HG03457 (cell line): Measurements from ENCODE around the gene EXD1.
"Not testable (repeated sequence)": the region's sequence is repeated elsewhere in the genome, so short reads cannot be mapped to it uniquely, and the experiment has no call there.

Experiments
- ATAC-seq: cut with Tn5 transposase; IDR thresholded peaks from one replicate; pipeline ENCODE4 v1.9.1; 2021; ENCODE audit warnings: moderate number of reproducible peaks; ENCODE audit not compliant: unreplicated experiment

EXD1 gene, protein sequence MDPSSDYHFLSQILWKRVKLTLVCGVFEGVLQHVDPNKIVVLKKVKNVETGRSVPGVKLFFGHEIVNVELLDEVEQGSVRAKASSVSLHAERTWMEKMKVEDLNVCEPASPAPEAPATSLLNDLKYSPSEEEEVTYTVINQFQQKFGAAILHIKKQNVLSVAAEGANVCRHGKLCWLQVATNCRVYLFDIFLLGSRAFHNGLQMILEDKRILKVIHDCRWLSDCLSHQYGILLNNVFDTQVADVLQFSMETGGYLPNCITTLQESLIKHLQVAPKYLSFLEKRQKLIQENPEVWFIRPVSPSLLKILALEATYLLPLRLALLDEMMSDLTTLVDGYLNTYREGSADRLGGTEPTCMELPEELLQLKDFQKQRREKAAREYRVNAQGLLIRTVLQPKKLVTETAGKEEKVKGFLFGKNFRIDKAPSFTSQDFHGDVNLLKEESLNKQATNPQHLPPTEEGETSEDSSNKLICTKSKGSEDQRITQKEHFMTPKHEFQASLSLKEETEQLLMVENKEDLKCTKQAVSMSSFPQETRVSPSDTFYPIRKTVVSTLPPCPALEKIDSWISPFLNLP

DNA sequence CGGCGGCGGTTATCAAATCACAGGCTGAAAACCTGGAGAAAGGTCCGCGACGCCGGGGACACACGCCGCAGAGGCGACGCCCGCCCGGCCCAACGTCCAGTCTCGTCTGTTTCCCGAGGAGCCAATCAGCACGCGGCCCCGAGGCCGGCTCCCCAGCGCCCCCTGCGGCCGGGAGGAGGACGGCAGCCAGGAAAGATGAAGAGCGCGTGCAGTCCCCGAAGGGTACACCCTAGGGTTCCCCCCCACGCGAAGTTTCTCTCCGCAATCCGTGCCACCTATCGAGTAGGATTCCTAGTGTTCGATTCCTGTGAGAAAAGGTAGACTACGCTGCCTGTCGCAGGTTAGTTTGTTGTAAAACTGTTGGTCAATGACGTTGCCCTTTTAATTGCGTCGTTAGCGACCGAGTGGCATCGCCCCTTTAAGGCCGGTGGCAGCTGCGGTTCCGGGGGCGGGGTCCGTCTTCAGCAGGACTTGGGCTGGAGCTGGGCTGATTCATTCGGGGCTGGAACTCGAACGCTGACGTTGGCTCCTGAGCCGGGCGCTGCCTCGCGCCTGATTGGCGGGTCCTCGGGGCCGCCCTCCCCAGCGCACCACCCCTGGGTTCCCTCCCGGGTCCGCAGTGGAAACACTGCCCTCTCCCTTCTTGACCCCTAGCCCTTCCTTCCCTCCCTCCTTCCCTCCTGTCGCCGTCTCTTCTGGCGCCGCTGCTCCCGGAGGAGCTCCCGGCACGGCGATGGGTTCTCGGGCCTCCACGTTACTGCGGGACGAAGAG lies at the start of gene EXD1, which contains the start of gene CHP1:
EXD1 (minus strand) TSS at position 108 of the 772 bp plus-strand sequence. CDS start 4,182 bp downstream, outside the sequence.
CHP1 (plus strand) TSS at position 619 of the 772 bp plus-strand sequence; CDS start at position 734, 115 bp downstream.
- peak; percentile 89 for ATAC-seq

DNA sequence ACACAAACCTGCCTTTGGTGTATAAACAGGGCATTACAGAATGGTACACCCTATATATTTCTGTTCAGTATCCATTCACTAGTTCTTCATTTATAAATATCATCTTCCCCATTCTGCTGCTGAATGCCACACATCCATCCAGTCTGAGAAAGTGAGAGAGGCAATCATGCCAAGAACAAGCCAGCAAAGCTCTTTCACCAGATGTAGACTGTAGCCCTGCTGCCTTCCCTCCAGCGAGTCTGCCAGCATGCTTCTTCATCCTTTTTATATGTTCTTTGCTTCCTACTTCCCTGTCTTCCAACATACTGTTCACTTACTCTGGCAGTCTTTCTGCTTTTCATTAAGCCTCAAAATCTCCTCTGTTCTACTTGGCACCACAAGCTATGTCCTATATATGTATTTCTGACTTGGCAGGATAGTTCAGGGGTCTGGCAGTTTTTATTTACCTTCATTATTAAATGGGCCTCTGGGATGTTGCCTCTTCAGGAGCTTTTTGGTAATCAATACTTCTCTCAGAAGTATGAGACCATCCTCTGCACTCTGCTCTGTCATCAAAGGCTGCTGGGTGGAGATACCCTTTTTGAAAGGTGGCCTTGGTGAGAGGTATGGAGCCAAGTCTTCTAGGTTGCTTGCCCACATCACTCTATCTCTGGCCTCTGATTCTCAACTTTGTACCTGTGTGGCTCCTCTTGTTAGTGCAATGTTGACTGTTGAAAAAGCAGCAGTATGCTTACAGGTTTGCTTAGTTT lies 49.2 kb upstream of the EXD1 start:
- ATAC-seq: no peak

DNA sequence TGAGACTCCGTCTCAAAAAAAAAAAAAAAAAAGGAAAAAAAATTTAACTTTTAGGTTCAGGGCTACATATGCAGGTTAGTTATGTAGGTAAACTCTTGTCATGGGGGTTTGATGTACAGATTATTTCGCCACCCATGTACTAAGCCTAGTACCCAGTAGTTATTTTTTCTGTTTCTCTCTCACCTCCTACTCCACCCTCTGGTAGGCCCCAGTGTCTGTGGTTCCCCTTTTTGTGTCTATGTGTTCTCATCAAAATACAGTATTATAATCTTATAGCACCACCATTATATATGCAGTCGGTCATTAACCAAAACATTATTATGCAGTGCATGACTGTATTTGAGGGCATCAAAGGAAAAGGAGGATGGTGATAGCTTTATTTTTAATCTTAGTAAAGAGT lies 47.8 kb upstream of the EXD1 start:
- no peak for ATAC-seq

DNA sequence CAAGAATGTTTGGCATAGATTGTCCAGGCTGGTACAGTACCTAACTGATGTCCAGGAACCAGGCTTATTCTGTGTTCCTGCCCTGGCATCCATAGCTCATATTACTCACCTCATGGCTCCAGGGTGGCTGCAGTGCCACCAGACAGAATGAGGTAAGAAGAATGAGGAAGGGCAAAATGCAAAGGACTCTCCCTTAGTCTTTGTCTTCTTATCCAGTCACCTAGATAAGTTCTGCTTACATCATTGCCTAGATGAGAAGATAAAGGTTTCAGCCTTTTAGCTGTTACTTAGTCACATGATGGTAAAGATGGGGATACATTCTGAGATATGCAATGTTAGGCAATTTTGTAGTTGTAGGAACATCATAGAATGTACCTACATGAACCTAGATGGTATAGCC lies 46.3 kb upstream of the EXD1 start:
- no peak for ATAC-seq

DNA sequence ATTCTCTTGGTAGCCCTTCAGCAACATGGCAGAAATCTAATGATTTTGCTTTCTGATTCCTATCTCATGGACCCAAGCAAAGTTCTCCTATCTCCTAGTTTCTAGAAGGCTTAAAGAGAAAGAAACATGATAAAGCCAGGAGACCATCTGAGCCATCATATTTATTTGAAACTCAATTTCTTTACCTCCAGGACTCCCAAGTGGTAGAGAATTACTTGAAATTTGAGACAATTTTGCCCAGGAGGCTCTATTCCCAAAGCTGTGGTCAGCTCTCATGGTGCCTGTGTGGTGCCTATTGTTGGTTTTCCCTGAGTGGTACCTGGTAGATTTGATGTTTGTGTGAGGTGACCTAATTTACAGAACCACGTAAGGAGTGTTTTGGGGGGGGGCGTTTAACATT lies 39.3 kb upstream of the EXD1 start:
- ATAC-seq: no peak

DNA sequence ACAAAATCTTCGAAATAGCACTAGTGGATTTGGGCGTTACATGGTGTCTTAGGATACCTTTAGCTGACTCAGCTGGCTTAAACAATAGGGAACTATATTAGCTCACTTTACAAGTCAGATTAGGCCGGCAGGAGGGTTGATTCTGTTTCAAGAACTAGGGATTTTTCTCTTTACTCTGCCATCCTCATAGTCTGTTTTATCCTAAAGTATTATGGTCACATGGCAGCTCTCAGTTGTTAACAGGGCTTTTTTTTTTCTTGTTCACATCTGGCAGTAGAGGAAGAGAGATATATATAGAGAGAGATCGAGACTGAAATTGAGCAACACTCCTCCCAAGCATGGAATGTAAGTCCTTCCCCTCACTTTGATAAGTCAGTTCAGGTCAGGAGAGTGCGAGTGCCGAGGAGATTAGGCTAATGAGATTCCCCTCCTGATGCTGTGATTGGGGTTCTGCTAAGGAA lies 33.4 kb upstream of the EXD1 start:
- no peak for ATAC-seq

DNA sequence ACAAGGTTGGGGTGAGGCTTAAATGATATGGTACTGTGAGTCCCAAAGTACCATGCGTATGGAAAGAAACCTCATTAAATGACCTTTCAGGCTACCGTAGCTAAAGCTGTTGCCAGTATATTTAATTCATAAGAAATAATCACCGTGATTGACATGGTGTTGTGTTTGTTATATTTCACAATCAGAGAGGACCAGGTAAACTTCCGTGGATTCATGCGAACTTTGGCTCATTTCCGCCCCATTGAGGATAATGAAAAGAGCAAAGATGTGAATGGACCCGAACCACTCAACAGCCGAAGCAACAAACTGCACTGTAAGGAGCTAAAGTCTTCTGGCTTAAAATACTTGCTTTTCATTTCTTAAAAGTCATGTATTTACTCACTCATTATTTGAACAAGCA lies 32.0 kb upstream of the EXD1 start:
- ATAC-seq: no peak

DNA sequence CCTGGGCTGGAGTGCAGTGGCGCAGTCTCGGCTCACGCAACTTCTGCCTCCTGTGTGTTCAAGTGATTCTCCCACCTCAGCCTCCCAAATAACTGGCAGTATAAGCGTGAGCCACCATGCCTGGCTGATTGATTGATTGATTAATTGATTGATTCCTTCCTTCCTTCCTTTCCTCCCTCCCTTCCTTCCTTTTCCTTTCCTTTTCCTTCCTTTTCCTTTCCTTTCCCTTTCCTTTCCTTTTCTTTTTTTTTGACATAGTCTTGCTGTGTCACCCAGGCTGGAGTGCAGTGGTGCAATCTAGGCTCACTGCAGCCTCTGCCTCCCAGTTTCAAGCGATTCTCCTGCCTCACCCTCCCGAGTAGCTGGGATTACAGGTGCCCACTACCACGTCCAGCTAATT lies 30.4 kb upstream of the EXD1 start:
- not testable (repeated sequence) for ATAC-seq

DNA sequence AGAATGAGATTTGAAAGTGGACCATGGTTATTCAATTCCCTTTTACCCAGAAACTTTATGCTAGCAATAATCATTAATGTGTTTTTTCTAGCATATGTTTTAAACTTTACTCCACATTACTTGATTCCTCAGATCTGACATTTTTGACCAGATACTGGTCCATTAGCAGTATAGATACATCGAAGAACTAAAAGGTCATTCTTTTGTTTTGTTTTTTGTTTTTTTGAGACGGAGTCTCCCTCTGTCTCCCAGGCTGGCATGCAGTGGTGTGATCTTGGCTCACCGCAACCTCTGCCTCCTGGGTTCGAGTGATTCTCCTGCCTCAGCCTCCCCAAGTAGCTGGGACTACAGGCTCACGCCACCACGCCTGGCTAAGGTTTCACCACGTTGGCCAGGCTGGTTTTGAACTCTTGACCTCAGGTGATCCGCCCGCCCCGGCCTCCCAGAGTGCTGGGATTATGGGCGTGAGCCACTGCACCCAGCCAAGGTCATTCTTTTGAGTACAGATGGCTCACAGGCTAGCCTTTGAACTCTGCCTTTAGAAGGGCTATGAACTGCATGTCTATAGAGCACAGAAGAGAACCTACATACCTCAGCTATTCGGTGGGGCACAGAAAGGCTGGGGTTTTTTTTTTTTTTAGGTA lies 29.1 kb upstream of the EXD1 start:
- no peak for ATAC-seq

DNA sequence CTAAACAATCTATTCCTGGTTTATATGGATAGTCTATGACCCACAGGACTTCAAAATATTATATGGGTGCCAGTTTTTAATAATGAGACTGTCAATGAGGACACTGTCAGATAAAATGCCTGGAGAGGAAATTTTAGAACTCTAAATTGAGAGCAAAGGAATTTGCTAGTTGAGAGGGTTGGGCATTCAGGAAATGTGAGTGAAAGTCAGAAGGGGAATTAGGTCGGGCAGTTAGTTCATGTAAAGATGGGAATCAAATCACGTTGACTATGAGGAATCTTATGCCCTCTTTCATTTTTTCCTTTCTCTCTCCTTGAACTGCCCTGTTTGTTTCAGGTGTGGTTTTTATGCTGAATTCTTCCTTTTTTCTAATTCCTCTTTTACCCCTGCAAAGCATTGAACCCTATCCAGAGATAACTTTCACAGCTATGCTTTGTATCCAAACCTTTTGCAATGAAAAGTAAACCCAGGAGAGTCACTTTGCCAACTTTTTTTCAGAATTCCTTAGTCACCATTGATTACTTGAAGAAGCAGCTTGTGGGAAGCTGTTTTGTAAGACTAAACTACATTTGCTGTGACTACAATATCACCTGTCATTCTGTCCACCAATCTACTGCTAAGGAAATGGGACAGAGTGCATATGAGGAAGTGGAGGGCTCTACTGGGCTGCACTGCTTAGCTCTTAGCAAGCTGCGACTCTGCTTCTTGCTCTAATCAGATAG lies 28.4 kb upstream of the EXD1 start:
- ATAC-seq: no peak

DNA sequence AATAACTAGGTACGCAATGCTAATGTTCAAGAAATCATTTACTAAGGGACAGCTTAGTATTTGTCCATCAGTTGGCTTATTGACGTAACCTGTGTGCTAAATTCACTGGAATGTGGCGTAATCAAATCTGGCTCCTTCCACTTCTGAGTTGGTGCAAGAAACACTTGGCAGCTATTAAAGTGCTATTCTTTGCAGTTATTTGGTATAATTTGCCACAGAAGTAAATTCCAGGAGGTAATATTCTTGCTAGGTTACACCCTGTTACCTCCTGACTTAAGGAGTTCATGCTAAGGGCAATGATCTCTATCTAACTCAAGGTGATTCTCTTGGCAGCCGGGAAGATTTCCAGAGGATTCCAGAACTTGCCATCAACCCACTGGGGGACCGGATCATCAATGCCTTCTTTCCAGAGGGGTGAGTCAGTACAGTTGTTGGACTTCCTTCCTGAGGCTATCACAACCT lies 26.1 kb upstream of the EXD1 start:
- ATAC-seq: no peak

DNA sequence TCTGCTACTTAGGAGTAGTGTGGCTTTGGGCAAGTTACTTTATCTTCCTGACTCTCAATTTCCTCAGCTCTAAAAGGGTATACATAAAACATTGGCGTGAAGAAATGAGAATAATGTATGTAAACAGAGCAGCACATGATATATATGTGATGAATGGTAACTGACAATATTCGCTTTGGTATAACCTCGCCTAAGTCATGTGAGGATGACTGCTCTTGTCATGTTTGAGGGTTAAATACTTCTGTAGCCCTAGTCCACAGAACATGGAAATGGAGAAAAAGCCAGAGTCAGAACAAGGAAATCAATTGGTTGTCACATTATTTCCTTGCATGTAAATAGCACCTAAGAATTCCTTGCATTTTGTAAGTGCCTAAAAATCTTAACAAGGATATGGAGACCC lies 25.5 kb upstream of the EXD1 start:
- no peak for ATAC-seq

DNA sequence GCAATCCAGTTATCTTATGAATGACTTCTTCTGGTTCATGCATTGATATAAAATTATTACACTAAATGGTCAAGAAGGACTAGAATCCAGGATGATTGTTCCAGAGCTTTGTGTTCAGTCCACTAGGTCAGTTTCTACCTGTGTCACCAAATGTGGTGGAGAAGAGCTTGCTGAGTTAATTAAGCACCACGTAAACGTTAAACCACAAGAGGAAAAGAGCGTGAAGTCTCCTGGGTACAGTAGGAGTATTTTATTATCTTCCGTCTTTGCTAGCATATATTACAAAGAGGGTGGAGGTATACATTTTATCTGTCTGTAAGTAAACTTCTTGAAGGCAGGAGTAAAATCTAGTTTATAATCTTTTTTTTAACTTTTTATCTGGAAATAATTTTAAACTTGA lies 24.0 kb upstream of the EXD1 start:
- ATAC-seq: no peak

DNA sequence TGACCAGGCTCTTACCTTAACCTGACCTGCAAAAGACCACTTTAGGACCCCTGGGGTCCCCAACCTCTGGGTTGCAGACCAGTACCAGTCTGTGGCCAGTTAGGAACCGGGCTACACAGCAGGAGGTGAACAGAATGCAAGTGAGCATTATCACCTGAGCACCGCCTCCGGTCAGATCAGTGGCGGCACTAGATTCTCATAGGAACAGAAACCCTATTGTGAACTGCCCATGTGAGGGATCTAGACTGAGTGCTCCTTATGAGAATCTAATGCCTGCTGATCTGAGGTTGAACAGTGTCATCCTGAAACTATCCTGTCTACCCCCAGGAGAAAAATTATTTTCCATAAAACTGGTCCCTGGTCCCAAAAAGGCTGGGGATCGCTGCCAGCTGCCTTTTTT lies 20.9 kb upstream of the EXD1 start:
- ATAC-seq: no peak

DNA sequence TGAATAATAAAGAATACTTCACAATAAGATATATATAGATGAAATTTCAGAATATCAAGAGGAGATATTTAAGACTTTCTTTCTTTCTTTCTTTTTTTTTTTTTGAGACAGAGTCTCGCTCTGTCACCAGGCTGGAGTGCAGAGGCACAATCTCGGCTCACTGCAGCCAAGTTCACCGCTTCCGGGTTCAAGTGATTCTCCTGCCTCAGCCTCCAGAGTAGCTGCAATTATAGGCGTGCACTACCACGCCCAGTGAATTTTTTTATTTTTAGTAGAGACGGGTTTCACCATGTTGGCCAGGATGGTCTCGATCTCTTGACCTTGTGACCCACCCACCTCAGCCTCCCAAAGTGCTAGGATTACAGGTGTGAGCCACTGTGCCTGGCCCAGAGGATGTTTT lies 20.2 kb upstream of the EXD1 start:
- ATAC-seq: not testable (repeated sequence)

DNA sequence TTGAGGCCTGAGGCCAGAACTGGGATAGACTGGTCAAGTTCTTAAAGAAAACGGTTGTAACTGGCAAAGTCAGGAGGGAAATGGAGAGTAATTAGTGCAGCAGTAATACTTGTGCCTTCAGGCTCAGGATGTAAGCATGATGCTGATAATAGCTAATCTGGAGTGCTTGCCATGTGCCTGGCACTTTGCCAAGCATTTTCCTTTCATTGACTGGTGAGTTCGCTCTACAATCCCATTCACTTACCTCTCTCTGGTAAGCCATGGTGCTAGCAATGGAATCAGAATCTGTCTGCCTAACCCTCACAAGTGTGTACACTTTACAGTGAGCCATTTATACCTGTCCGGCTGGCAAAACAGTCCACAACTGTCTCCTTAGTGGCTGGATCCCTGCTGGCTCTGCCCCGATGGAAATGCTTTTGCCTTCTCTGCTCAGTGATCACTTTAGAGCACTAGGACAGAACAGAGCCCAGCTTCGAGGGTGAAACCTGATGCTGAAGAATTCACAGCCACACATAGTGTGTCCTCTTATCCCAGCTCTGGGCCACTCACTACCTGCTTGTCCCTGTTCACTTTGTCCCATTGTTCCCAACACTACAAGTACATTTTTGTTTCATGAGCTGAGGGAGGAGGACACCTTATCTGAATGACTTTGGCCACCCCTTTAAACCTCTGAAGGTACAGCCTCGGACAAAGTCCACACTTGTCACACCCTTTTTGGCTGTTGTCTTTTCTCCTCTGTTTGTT lies 10.8 kb upstream of the EXD1 start:
- no peak for ATAC-seq

DNA sequence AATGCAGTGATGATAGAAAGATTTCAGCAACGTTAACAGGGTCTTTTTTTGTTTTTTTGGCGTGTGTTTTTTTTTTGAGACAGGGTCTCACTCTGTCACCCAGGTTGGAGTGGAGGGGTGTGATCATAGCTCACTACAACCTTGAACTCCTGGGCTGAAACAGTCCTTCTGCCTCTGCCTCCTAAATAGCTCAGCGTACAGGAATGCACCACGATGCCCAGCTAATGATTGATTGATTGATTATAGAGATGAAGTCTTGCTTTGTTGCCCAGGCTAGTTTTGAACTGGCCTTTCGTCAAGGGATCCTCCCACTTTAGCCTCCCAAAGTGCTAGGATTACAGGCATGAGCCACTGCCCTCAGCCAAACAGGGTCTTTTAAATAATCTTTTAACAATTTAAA lies 7.5 kb upstream of the EXD1 start:
- no peak for ATAC-seq

DNA sequence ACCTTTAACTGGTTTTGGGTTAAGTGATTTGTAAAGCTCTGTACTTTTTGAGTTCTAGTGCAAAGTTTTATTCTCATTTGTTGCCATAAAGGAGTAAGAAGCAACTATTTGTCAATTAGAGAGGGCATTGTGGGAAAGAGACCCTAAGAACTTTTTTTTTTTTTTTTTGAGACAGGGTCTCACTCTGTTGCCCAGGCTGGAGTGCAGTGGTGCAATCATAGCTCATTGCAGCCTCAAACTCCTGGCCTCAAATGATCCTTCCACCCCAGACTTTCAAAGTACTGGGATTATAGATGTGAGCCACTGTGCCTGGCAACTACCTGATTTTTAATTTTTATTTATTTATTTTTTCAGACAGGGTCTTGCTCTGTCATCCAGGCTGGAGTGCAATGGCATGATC lies 5.4 kb upstream of the EXD1 start:
- no peak for ATAC-seq

DNA sequence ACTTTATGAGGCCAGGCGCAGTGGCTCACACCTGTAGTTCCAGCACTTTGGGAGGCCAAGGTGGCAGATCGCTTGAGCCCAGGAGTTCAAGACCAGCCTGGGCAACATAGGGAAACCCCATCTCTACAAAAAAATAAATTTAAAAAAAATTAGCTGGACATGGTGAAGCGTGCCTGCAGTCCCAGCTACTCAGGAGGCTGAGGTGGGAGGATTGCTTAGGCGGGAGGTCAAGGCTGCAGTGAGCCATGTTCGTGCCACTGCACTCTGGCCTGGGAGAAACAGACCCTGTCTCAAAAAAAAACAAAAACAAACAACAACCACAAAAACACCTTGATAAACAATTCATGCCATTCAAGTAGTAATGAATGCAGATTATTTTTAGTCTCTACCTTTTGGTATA lies 4.7 kb upstream of the EXD1 start:
- not testable (repeated sequence) for ATAC-seq
